Keratinocyte (primary cell): Measurements from ENCODE around the gene TM9SF3. TPM values are rescaled to one million over a fixed set of nuclear protein-coding genes. Genes with fewer than 3 reads are reported as not detected.

Source experiments
- DNase-seq: peaks from one replicate; pipeline ENCODE4 v3.0.0-alpha.2; 2011; ENCODE audit warnings: low read depth, missing footprints, low spot score
- FAIRE-seq: peaks from 2 replicates; lab custom pipeline; 2011; peaks lifted over from hg19 to GRCh38; lab: Jason Lieb, UNC
- H2AFZ ChIP-seq: 2 replicates; pipeline ENCODE4 v1.6.0; 2012; ENCODE audit warnings: low read length, control low read depth, inconsistent platforms; ENCODE audit not compliant: control insufficient read depth
- H3K27ac ChIP-seq: 2 replicates; pipeline ENCODE4 v1.5.1; 2011; ENCODE audit warnings: low read length; ENCODE audit not compliant: control insufficient read depth, insufficient read depth
- H3K27me3 ChIP-seq: 3 replicates; pipeline ENCODE4 v1.6.0; 2011; ENCODE audit warnings: low read length; ENCODE audit not compliant: control insufficient read depth, insufficient read depth; ENCODE audit errors: extremely low read depth
- H3K36me3 ChIP-seq, 2 experiments: 2 replicates in 1 of 2; 3 replicates in 1 of 2; pipeline ENCODE4 v1.5.1; 2011; ENCODE audit warnings: low read length in 2 of 2, mild to moderate bottlenecking in 1 of 2; ENCODE audit not compliant: control insufficient read depth in 2 of 2, insufficient read depth in 2 of 2; ENCODE audit errors: extremely low read depth in 1 of 2
- H3K4me1 ChIP-seq: 3 replicates; pipeline ENCODE4 v1.5.1; 2011; ENCODE audit warnings: low read length; ENCODE audit not compliant: control insufficient read depth, insufficient read depth; ENCODE audit errors: extremely low read depth
- H3K4me2 ChIP-seq: 3 replicates; pipeline ENCODE4 v1.6.0; 2011; ENCODE audit warnings: low read depth, low read length; ENCODE audit not compliant: control insufficient read depth, insufficient read depth; ENCODE audit errors: extremely low read depth
- H3K4me3 ChIP-seq, 3 experiments: fragments of 200-600 bp in 1 of 3; sonication (generic) in 1 of 3; 2 replicates in 2 of 3; 3 replicates in 1 of 3; pipeline ENCODE4 v1.5.1; 2011 to 2016; ENCODE audit warnings: low read length in 3 of 3, mild to moderate bottlenecking in 3 of 3, control low read depth in 2 of 3, inconsistent platforms in 1 of 3, low read depth in 1 of 3, mixed read lengths in 1 of 3, mixed run types in 1 of 3, moderate library complexity in 1 of 3; ENCODE audit not compliant: control insufficient read depth in 2 of 3, insufficient read depth in 2 of 3; ENCODE audit errors: extremely low read depth in 1 of 3
- H3K79me2 ChIP-seq: 2 replicates; pipeline ENCODE4 v1.6.0; 2012; ENCODE audit warnings: low read length; ENCODE audit not compliant: control insufficient read depth, insufficient read depth
- H3K9ac ChIP-seq: 3 replicates; pipeline ENCODE4 v1.6.0; 2011; ENCODE audit warnings: low read length; ENCODE audit not compliant: control insufficient read depth, insufficient read depth; ENCODE audit errors: extremely low read depth
- H3K9me1 ChIP-seq: 3 replicates; pipeline ENCODE4 v1.6.0; 2011; ENCODE audit warnings: low read length; ENCODE audit not compliant: control insufficient read depth, insufficient read depth; ENCODE audit errors: extremely low read depth
- H3K9me3 ChIP-seq: 2 replicates; pipeline ENCODE4 v1.5.1; 2012; ENCODE audit warnings: low read depth, low read length; ENCODE audit not compliant: control insufficient read depth
- H4K20me1 ChIP-seq: 3 replicates; pipeline ENCODE4 v1.6.0; 2011; ENCODE audit warnings: low read length; ENCODE audit not compliant: control insufficient read depth, insufficient read depth; ENCODE audit errors: extremely low read depth
- CTCF ChIP-seq, 3 experiments: IDR thresholded peaks in 1 of 3; conservative IDR thresholded peaks in 1 of 3; optimal IDR thresholded peaks in 1 of 3; 2 replicates in 2 of 3; 3 replicates in 1 of 3; pipeline versions ENCODE3 to v1.5.1; 2011; ENCODE audit warnings: low read length in 3 of 3, mild to moderate bottlenecking in 3 of 3, moderate library complexity in 2 of 3, control low read depth in 1 of 3, inconsistent platforms in 1 of 3; ENCODE audit not compliant: insufficient read depth in 2 of 3; ENCODE audit errors: extremely low read depth in 1 of 3
- EZH2 ChIP-seq: IDR thresholded peaks from one replicate; pipeline ENCODE4 v1.6.1; 2012; ENCODE audit warnings: inconsistent platforms, mild to moderate bottlenecking, low read length, moderate library complexity
- dilution Hi-C: fragments of 300-500 bp; cut with MboI; formaldehyde crosslinking; loops from one replicate; pipeline ENCODE4 v1.7.0; 2020; ENCODE audit warnings: low sequenced_read_pairs; ENCODE audit not compliant: extremely low pct_ligation_motif_present
- polyA plus RNA-seq, 5 experiments: library from polyadenylated mRNA; depleted of rRNA in 3 of 5; stranded (reverse) in 3 of 5; stranded (forward) in 1 of 5; unstranded in 1 of 5; fragments of >200 nt; gene quantifications; 1 replicate in 1 of 5; 2 replicates in 3 of 5; 3 replicates in 1 of 5; pipeline versions ENCODE4 v1.2.1 to v1.2.3, GENCODE V29; 2011 to 2012; ENCODE audit warnings: missing spikeins in 2 of 5, low read depth in 1 of 5, low replicate concordance in 1 of 5

TM9SF3 gene
- polyA plus RNA-seq, 1 donor (not counting 4 experiments of a cell fraction or from before 2014, with no cell fraction given) = 90.0 TPM

GRCh38 chr10:96632974-96633710 lies 46.3 kb upstream of the TM9SF3 start:
- Histone ChIP-seq H3K27me3 (no peaks in the 10 kb centered on the region), H3K79me2 (no peaks in the 10 kb centered on the region), H3K4me1 (no peaks in the 10 kb centered on the region), H2AFZ (no peak overlapping the region), H3K9me3 (no peaks in the 10 kb centered on the region), H3K4me2 (no peak overlapping the region), H3K4me3 (no peak overlapping the region), H3K27ac (no peak overlapping the region), H3K9ac (no peak overlapping the region), H3K36me3 (no peaks in the 10 kb centered on the region), H3K9me1 (no peaks in the 10 kb centered on the region), H4K20me1 (no peaks in the 10 kb centered on the region)
- TF ChIP-seq EZH2 = no peak
- no peak for TF ChIP-seq CTCF (optimal IDR thresholded peaks at IDR 0.05 in 1 of 3, IDR thresholded peaks at IDR 0.05 in 1 of 3, conservative IDR thresholded peaks at IDR 0.05 in 1 of 3; ENCODE audit: extremely low read depth in 1 of 3, insufficient read depth in 2 of 3, low read length in 3 of 3)
- dilution Hi-C loops = no loop called here
- FAIRE-seq (no peak), DNase-seq (no peak)

- Histone ChIP-seq H3K27ac (no peak overlapping the region), H4K20me1 (no peaks in the 10 kb centered on the region), H3K36me3 (no peaks in the 10 kb centered on the region), H3K9me1 (no peaks in the 10 kb centered on the region), H3K9ac (no peak overlapping the region), H3K4me1 (no peaks in the 10 kb centered on the region), H2AFZ (no peak overlapping the region), H3K4me3 (no peak overlapping the region), H3K27me3 (no peaks in the 10 kb centered on the region), H3K79me2 (no peaks in the 10 kb centered on the region), H3K9me3 (no peaks in the 10 kb centered on the region), H3K4me2 (no peak overlapping the region)
- FAIRE-seq = no peak
- TF ChIP-seq EZH2 (no peak), CTCF (optimal IDR thresholded peaks at IDR 0.05 in 1 of 3, IDR thresholded peaks at IDR 0.05 in 1 of 3, conservative IDR thresholded peaks at IDR 0.05 in 1 of 3; ENCODE audit: extremely low read depth in 1 of 3, insufficient read depth in 2 of 3, low read length in 3 of 3) (no peak)
- dilution Hi-C loops = no loop called here
- DNase-seq = no peak
These were observed 40.5 kb upstream of the TM9SF3 start for GRCh38 chr10:96627292-96627691.
